Frontal cortex (tissue), 4 donors: ENCODE results near the gene POU2F3. TPM values are rescaled to one million over a fixed set of nuclear protein-coding genes. Genes with fewer than 3 reads are reported as not detected.

Experiments
- DNase-seq, 2 donors: peaks; one replicate each; pipeline ENCODE4 v3.0.0; 2012; ENCODE audit warnings: low spot score in 2 of 2
- FAIRE-seq: peaks from 2 replicates; lab custom pipeline; 2012; peaks lifted over from hg19 to GRCh38; lab: Jason Lieb, UNC
- total RNA-seq: library from RNA; depleted of rRNA; stranded (reverse); fragments of >200 nt; gene quantifications from one replicate; pipeline ENCODE4 v1.2.3, GENCODE V29; 2014
- donor health status: control.
- donor health status: control.
- donor health status: control.

The POU2F3 gene
- 0.41 TPM for total RNA-seq

- FAIRE-seq: no peak
- no peak for DNase-seq
Measured at GRCh38 chr11:120239713-120240640, at the start of gene POU2F3. Gene POU2F3 (plus strand): TSS chr11:120240140. CDS start chr11:120240344, 204 bp downstream.

- FAIRE-seq: no peak
- no peak for DNase-seq
Measured at GRCh38 chr11:120191058-120191457, 48.9 kb upstream of the POU2F3 start.

GRCh38 chr11:120192831-120193625 lies 46.9 kb upstream of the POU2F3 start:
- no peak for FAIRE-seq
- no peak for DNase-seq

- FAIRE-seq: no peak
- no peak for DNase-seq
Measured at GRCh38 chr11:120194166-120194565, 45.8 kb upstream of the POU2F3 start.

GRCh38 chr11:120195601-120196320 lies 44.2 kb upstream of the POU2F3 start:
- no peak for DNase-seq
- FAIRE-seq: no peak

GRCh38 chr11:120196826-120197225 lies 43.1 kb upstream of the POU2F3 start:
- no peak for DNase-seq
- FAIRE-seq: no peak

GRCh38 chr11:120197251-120197891 lies 42.6 kb upstream of the POU2F3 start:
- no peak for FAIRE-seq
- DNase-seq: peak in 1 of 2 donors; percentile 46

- peak in 1 of 2 donors; percentile 51 for DNase-seq
- FAIRE-seq: no peak
Measured at GRCh38 chr11:120197977-120198376, 42.0 kb upstream of the POU2F3 start.

GRCh38 chr11:120198403-120198786 lies 41.5 kb upstream of the POU2F3 start:
- DNase-seq (no peak), FAIRE-seq (no peak)

GRCh38 chr11:120198787-120199469 lies 41.0 kb upstream of the POU2F3 start:
- DNase-seq (no peak), FAIRE-seq (no peak)

GRCh38 chr11:120199613-120200012 lies 40.3 kb upstream of the POU2F3 start:
- DNase-seq: no peak
- no peak for FAIRE-seq

- FAIRE-seq: no peak
- DNase-seq: no peak
Measured at GRCh38 chr11:120200677-120201076, 39.3 kb upstream of the POU2F3 start.

- DNase-seq: no peak
- FAIRE-seq: no peak
Measured at GRCh38 chr11:120201653-120202052, 38.3 kb upstream of the POU2F3 start.

GRCh38 chr11:120203626-120204025 lies 36.3 kb upstream of the POU2F3 start:
- DNase-seq: no peak
- no peak for FAIRE-seq

- DNase-seq (no peak), FAIRE-seq (no peak)
Measured at GRCh38 chr11:120205596-120206161, 34.3 kb upstream of the POU2F3 start.

GRCh38 chr11:120207512-120207911 lies 32.4 kb upstream of the POU2F3 start:
- FAIRE-seq: no peak
- DNase-seq: no peak

- no peak for FAIRE-seq
Measured at GRCh38 chr11:120208001-120208441, 31.9 kb upstream of the POU2F3 start.

GRCh38 chr11:120208777-120209176 lies 31.2 kb upstream of the POU2F3 start:
- FAIRE-seq (no peak), DNase-seq (no peak)

More at GRCh38 chr11:120208001-120208441, 31.9 kb upstream of the POU2F3 start:
- no peak for DNase-seq
